Esophagus squamous epithelium (tissue), 5 donors: ENCODE data around the gene PDCD4. TPM values are rescaled to one million over a fixed set of nuclear protein-coding genes. Genes with fewer than 3 reads are reported as not detected.
A peak's percentile ranks its signal among the peaks of the same experiment; 100 is the strongest.

ENCODE experiments used
- DNase-seq: peaks from one replicate; lab custom pipeline; 2025; lab: John Stamatoyannopoulos, UW
- H3K27ac ChIP-seq, 4 donors: fragments of 200-600 bp; sonication (generic); one replicate each; pipeline ENCODE4 v1.5.1; 2016 to 2019; ENCODE audit warnings: mild to moderate bottlenecking in 1 of 4
- H3K27me3 ChIP-seq, 4 donors: fragments of 200-600 bp; sonication (generic); 1 replicate in 3 of 4; 2 replicates in 1 of 4; pipeline versions ENCODE4 v1.5.1 to v1.6.0; 2017 to 2021; ENCODE audit warnings: antibody characterized with exemption in 1 of 4
- H3K36me3 ChIP-seq, 3 donors: fragments of 200-600 bp; sonication (generic); one replicate each; pipeline ENCODE4 v1.5.1; 2016 to 2019
- H3K4me1 ChIP-seq, 3 donors: fragments of 200-600 bp; sonication (generic); one replicate each; pipeline ENCODE4 v1.5.1; 2017 to 2019
- H3K4me3 ChIP-seq, 4 donors: fragments of 200-600 bp; sonication (generic); 1 replicate in 3 of 4; 2 replicates in 1 of 4; pipeline ENCODE4 v1.5.1; 2016 to 2019; ENCODE audit warnings: mild to moderate bottlenecking in 2 of 4, moderate library complexity in 1 of 4
- H3K9me3 ChIP-seq, 3 donors: fragments of 200-600 bp; sonication (generic); one replicate each; pipeline ENCODE4 v1.5.1; 2016 to 2019
- POLR2A ChIP-seq, 4 donors: fragments of 450-650 bp; IDR thresholded peaks; one replicate each; pipeline ENCODE4 v1.6.1; 2017; ENCODE audit warnings: antibody characterized with exemption in 4 of 4, mild to moderate bottlenecking in 4 of 4, moderate library complexity in 3 of 4
- WGBS, 2 donors: methylation state at CpG; one replicate each; pipeline ENCODE4 v1.1.5; 2018; 5-methylcytosine and 5-hydroxymethylcytosine counted together
- intact Hi-C: fragments of 100-400 bp; cut with DNase I; formaldehyde crosslinking; loops from one replicate; pipeline ENCODE4 v1.15.0; 2022
- total RNA-seq, 4 donors: library from RNA; depleted of rRNA; stranded (reverse); fragments of >200 nt; gene quantifications; one replicate each; pipeline ENCODE4 v1.1.0, GENCODE V29; 2016
- TF ChIP-seq, protein P1 (sequence below), 6 experiments: fragments of 450-650 bp in 4 of 6; fragments of 200-600 bp in 2 of 6; sonication (generic) in 2 of 6; IDR thresholded peaks; one replicate each; pipeline ENCODE4 v1.5.1; 2016 to 2019; ENCODE audit warnings: antibody characterized with exemption in 6 of 6, mild to moderate bottlenecking in 4 of 6, moderate library complexity in 4 of 6
- donor health status: DM: yes; HTN: yes; CAD: no.

The PDCD4 gene
- total RNA-seq, 4 donors from 2014 or later = 68.3 to 299 (median 171) TPM

- TF ChIP-seq, protein P1, sequence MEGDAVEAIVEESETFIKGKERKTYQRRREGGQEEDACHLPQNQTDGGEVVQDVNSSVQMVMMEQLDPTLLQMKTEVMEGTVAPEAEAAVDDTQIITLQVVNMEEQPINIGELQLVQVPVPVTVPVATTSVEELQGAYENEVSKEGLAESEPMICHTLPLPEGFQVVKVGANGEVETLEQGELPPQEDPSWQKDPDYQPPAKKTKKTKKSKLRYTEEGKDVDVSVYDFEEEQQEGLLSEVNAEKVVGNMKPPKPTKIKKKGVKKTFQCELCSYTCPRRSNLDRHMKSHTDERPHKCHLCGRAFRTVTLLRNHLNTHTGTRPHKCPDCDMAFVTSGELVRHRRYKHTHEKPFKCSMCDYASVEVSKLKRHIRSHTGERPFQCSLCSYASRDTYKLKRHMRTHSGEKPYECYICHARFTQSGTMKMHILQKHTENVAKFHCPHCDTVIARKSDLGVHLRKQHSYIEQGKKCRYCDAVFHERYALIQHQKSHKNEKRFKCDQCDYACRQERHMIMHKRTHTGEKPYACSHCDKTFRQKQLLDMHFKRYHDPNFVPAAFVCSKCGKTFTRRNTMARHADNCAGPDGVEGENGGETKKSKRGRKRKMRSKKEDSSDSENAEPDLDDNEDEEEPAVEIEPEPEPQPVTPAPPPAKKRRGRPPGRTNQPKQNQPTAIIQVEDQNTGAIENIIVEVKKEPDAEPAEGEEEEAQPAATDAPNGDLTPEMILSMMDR (IDR thresholded peaks at IDR 0.05) = no peak
- TF ChIP-seq POLR2A (IDR thresholded peaks at IDR 0.05) = peak in 1 of 4 donors; percentile 45
- no peaks in the 10 kb centered on the region for H3K9me3 ChIP-seq
- peaks cover 70 to 87% (median 72%) of the 10 kb centered on the region in 3 donors for H3K4me1 ChIP-seq
- H3K4me3 ChIP-seq = no peak overlapping the region
- peak overlapping the region; percentile 82 to 100 (median 95) for H3K27ac ChIP-seq
- WGBS, 2 donors = 13 to 45% methylated on average over 2 to 7 of the region's 7 CpGs
- H3K27me3 ChIP-seq = no peaks in the 10 kb centered on the region
- DNase-seq = no peak
- intact Hi-C loops = no loop called here
- H3K36me3 ChIP-seq = no peaks in the 10 kb centered on the region
Observed at GRCh38 chr10:110860576-110861241, 11.0 kb upstream of the PDCD4 start.

DNA sequence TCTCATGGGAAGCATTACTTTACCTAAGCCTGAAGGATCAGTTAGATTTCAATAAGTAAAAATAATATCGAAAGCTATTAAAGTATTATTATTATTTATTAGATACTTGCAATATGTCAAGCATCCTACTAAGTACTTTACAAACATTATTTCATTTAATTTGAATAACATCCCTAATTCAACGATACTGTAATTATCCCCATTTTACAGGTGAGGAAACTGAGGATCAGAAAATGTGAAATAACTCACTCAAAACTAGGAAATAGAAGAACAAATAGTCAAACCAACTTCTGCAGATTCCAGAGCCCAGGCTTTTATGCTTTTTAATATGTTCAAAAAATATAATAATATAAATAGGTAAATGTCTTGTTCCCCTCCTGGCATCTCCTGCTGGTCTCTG lies 10.3 kb upstream of the PDCD4 start:
- TF ChIP-seq, protein P1 (IDR thresholded peaks at IDR 0.05) = no peak
- TF ChIP-seq POLR2A (IDR thresholded peaks at IDR 0.05) = no peak
- Histone ChIP-seq H3K27me3 (no peaks in the 10 kb centered on the region), H3K4me3 (no peak overlapping the region), H3K27ac (peak overlapping the region; percentile 82 to 100 (median 95)), H3K9me3 (no peaks in the 10 kb centered on the region), H3K36me3 (no peaks in the 10 kb centered on the region), H3K4me1 (peaks cover 78 to 95% (median 80%) of the 10 kb centered on the region in 3 donors)
- WGBS, 2 donors = 80 to 92% methylated on average over 2 of the region's 2 CpGs
- DNase-seq = no peak
- intact Hi-C loops = no loop called here

DNA sequence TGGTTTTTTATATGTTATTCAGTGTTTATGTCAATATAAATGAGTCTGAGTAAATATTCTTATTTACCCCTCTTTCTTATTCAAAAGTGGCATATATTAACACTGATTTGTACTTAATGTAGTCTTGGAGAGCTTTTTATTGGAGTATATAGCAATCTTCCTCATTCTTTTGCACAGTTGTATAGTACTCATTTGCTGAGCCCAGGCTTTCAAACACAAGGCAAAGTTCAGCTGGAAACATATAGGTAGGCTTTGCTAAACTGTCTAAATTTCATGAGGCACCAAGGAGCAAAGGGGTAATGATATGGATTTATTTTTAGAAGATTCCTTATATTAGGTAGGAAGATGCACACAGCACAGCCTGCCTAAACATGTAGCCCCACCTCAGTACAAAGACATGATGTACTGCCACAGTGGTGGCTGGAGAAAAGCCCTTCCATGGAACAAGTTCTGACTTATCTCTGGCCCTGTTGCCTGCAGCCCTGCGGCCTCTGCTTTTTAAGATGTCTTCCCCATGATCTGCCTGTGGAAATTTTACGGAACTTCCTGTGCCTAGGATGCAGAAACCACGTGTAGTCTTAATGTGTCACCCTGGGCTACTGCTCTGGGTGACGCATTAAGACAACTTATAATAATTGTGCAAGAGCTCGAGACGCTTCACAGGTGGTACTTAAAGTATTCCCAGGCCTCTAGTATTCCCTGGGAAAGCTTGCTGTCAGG lies 9.6 kb upstream of the PDCD4 start:
- intact Hi-C loops = no loop called here
- H3K4me1 ChIP-seq = peaks cover 80 to 100% (median 86%) of the 10 kb centered on the region in 3 donors
- WGBS, 2 donors = 38 to 65% methylated on average over 5 to 6 of the region's 6 CpGs
- H3K27me3 ChIP-seq = no peaks in the 10 kb centered on the region
- TF ChIP-seq POLR2A (IDR thresholded peaks at IDR 0.05) = no peak
- TF ChIP-seq, protein P1 (IDR thresholded peaks at IDR 0.05) = no peak
- no peak overlapping the region for H3K4me3 ChIP-seq
- no peaks in the 10 kb centered on the region for H3K36me3 ChIP-seq
- no peaks in the 10 kb centered on the region for H3K9me3 ChIP-seq
- H3K27ac ChIP-seq = peak overlapping the region; percentile 82 to 100 (median 95)
- no peak for DNase-seq

DNA sequence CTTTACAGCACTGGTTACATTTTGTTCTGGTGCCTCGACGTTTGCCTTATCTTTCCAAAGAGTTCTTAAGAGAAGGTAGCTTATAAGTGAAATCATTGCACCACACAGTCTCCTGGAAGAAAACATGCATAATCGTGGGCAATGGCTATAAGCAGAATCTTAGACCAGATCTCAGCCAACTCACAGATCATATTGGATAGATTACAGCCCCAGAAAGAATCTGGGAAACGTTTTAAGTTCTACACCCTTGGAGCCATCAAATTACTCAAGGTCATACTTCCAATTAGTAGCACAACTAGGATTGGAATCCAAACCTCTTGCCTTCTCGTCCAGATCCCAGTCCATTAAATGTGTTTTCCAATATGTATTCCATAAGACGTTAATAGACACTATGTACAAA lies 8.8 kb upstream of the PDCD4 start:
- 71 to 73% methylated on average over 6 of the region's 6 CpGs for WGBS, 2 donors
- Histone ChIP-seq H3K4me1 (peaks cover 77 to 100% (median 86%) of the 10 kb centered on the region in 3 donors), H3K4me3 (no peak overlapping the region), H3K9me3 (no peaks in the 10 kb centered on the region), H3K27me3 (no peaks in the 10 kb centered on the region), H3K36me3 (no peaks in the 10 kb centered on the region), H3K27ac (peak overlapping the region; percentile 82 to 100 (median 95))
- TF ChIP-seq, protein P1 (IDR thresholded peaks at IDR 0.05) = no peak
- no peak for TF ChIP-seq POLR2A (IDR thresholded peaks at IDR 0.05)
- no peak for DNase-seq
- intact Hi-C loops = no loop called here

GRCh38 chr10:110863361-110863760 lies 8.4 kb upstream of the PDCD4 start:
- no peaks in the 10 kb centered on the region for H3K9me3 ChIP-seq
- no peak for DNase-seq
- H3K4me1 ChIP-seq = peaks cover 73 to 100% (median 84%) of the 10 kb centered on the region in 3 donors
- H3K27ac ChIP-seq = peak overlapping the region; percentile 88 to 100 (median 95)
- no peaks in the 10 kb centered on the region for H3K27me3 ChIP-seq
- intact Hi-C loops = no loop called here
- H3K36me3 ChIP-seq = no peaks in the 10 kb centered on the region
- TF ChIP-seq, protein P1 (IDR thresholded peaks at IDR 0.05) = no peak
- TF ChIP-seq POLR2A (IDR thresholded peaks at IDR 0.05) = no peak
- H3K4me3 ChIP-seq = no peak overlapping the region
